ENCODE measurements around the gene ITCH. TPM values are rescaled to one million over a fixed set of nuclear protein-coding genes. Genes with fewer than 3 reads are reported as not detected.
"Not testable (repeated sequence)": the region's sequence is repeated elsewhere in the genome, so short reads cannot be mapped to it uniquely, and the experiment has no call there.

Gene ITCH
- polyA plus RNA-seq, 3 donors = 51.4 to 55.1 (median 53.2) TPM

- no peak for DNase-seq (ENCODE audit: low read depth in 3 of 3, low spot score in 2 of 3)
Observed at GRCh38 chr20:34343458-34344211, 19.4 kb upstream of the ITCH start.

DNA sequence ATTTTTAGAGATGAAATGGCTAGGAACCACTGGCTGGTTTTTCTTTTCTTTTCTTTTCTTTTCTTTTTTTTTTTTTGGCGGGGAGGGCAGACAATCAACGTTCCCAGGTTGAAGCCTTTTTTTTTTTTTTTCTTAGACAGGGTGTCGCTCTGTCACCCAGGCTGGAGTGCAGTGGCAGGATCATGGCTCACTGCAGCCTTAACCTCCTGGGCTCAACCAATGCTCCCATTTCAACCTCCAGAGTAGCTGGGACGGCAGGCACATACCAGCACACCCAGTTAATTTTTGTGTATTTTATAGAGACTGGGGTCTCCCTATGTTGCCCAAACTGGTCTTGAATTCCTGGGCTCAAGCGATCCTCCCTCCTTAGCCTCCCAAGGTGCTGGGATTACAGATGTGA, 18.8 kb upstream of the ITCH start:
- no peak for DNase-seq (ENCODE audit: low read depth in 3 of 3, low spot score in 2 of 3)

DNA sequence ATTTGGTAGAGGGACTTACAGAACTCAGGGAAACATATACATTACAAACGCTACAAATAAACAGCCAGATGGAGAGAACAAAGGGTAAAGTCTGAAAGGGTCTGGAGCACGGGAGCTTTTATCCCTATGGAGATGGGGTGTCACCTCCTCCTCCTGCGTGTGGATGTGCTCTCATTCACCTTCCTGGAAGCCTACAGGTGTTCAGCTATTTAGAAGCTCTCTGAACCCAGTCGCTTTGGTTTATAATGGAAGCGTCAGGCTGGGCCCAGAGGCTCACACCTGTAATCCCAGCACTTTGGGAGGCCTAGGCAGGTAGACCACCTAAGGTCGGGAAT, 17.7 kb upstream of the ITCH start:
- DNase-seq (ENCODE audit: low read depth in 3 of 3, low spot score in 2 of 3) = no peak

DNA sequence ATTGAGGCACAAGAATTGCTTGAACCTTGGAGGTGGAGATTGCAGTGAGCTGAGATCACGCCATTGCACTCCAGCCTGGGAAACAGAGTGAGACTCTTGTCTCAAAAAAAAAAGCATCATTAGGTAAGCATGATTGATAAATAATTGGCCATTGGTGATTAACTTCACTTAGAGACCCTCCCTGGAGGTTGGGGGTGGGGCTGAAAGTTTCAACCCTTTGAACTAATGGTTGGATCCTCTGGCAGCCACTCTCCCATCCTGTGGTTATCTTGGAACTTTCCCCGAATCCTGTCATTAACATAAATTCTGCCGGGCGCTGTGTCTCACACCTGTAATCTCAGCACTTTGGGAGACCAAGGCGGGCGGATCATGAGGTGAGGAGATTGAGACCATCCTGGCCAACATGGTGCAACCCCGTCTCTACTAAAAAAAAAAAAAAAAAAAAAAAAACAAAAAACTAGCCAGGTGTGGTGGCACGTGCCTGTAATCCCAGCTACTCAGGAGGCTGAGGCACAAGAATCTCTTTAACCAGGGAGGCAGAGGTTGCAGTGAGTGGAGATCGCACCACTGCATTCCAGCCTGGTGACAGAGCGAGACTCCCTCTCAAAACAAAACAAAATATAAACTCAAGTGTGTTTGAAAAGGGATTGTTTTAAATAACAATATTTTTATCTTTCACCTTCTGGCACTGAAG, 17.1 kb upstream of the ITCH start:
- DNase-seq (ENCODE audit: low read depth in 3 of 3, low spot score in 2 of 3) = not testable (repeated sequence)

- not testable (repeated sequence) for DNase-seq (ENCODE audit: low read depth in 3 of 3, low spot score in 2 of 3)
Observed at GRCh38 chr20:34346533-34346865, 16.6 kb upstream of the ITCH start.

DNA sequence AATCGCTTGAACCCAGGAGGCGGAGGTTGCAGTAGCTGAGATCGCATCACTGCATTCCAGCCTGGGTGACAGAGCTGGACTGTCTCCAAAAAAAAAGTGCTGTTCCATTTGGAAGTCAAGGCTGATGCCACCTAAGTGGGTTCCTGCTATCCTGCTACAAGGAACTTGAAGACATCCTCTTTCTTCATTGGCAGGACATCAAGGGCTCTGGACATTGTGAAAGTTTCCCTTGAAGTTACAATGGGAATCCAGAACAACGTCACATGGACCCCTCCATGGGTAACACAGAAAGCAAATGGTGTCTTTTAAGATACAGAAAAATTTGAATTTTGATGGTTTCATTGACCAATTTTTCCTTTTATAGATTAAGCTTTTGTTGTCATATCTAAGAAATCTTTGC, 15.5 kb upstream of the ITCH start:
- no peak for DNase-seq (ENCODE audit: low read depth in 3 of 3, low spot score in 2 of 3)

DNA sequence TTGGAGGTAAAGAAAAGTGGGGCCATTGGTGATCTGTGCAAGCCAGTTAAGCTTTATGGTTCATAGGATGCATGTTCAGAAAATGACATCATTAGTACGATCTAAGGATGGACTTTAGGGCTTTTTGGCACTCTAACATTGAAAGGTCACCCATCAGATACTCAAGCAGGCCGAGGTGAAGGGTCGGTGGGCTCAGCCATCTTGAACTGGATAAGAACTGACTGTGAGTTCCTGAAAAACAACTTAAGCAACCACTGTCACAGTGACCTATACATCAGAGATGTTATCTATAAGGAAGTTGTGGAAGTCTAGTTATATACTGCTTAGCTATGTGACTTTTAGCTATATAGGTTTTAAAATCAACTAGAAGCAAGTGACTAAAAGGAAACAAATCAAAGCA, 13.0 kb upstream of the ITCH start:
- no peak for DNase-seq (ENCODE audit: low read depth in 3 of 3, low spot score in 2 of 3)

- not testable (repeated sequence) for DNase-seq (ENCODE audit: low read depth in 3 of 3, low spot score in 2 of 3)
Observed at GRCh38 chr20:34353467-34353866, 9.6 kb upstream of the ITCH start.

DNA sequence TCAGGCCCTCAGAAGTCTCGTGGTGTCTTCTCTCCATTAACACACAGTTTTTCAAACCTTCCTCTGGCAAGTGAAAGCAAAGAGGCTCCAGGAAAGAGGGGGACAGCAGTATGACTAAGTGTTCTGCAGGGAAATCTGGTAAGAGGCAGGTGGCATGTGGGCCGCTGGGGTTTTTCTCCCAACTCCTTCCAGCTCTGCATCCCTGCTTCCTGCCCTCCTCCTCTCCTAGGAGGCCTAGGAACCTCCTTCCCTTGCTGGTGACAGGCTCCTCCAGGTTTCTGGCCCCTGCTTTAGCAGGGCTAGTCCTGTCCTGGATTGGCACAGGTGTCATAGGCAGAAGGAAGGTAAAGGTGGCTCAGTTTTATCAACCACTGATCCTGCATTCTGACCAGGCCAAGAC, 7.6 kb upstream of the ITCH start:
- DNase-seq (ENCODE audit: low read depth in 3 of 3, low spot score in 2 of 3) = no peak

- DNase-seq (ENCODE audit: low read depth in 3 of 3, low spot score in 2 of 3) = not testable (repeated sequence)
Observed at GRCh38 chr20:34359729-34360128, 3.3 kb upstream of the ITCH start.

GRCh38 chr20:34362502-34363061, 491 bp upstream of the ITCH start:
- no peak for DNase-seq (ENCODE audit: low read depth in 3 of 3, low spot score in 2 of 3)

DNA sequence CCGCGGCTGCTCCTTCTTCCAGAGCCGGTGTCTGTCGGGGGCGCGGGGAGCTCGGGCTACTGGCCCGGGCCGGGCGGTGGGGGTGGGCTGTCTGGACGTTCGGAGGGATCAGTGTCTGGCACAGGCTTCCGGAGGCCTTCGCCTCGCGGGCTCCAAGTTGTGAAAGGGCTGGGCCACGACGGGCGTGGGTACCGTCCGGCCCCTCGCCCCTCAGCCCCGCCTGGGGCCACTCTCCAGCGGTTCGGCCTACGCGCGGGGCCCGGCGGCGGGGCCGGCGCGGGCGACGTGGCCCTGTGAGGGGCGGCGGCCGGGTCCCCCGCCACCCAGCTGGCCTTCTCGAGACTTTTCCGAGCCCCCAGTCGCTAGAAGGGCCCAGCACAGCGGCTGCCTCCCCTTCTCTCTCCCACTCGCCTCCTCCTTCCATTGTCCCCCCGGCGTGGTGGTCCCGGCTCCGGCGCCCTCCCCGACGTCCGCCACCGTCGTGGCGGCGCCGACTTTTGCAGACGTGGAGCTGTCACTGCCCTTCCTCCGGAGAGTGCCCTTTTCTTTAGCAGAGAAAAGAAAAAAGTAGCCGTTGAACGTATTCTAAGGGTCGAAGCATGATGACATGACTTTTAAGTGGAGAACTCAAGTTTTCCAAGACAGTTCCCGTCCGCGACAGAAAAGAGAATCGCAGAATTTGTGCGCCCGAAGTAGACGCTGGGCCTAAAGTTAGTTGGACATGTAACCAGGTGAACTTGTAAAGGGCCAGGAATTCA, 571 bp downstream of the ITCH start:
- DNase-seq (ENCODE audit: low read depth in 3 of 3, low spot score in 2 of 3) = peak in 1 of 3 donors; percentile 44

GRCh38 chr20:34364223-34364506, 1.1 kb downstream of the ITCH start:
- DNase-seq (ENCODE audit: low read depth in 3 of 3, low spot score in 2 of 3) = no peak

DNA sequence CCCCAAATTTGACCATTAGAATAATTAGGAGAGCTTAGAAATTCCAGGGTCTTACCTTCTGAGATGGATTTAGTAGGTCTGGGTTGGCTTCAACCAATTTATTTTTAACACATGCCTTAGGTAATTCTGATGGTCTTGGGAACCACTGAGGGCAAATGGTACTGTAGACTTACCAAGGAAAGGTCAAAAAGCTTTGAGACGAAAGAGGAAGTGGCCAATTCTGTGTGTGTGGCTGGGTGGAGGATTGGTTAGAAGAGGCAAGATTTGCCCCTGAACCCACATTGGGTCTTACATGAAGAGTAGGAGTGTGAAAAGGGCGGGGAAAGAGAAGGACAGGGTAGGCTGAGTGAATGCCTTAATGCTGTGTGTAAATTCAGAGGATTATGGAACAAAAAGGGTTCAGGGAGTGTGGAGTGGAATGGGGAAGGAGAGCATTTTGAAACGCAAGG, 2.7 kb downstream of the ITCH start:
- DNase-seq (ENCODE audit: low read depth in 3 of 3, low spot score in 2 of 3) = no peak

- DNase-seq (ENCODE audit: low read depth in 3 of 3, low spot score in 2 of 3) = no peak
Observed at GRCh38 chr20:34367155-34367554, 4.1 kb downstream of the ITCH start.

DNA sequence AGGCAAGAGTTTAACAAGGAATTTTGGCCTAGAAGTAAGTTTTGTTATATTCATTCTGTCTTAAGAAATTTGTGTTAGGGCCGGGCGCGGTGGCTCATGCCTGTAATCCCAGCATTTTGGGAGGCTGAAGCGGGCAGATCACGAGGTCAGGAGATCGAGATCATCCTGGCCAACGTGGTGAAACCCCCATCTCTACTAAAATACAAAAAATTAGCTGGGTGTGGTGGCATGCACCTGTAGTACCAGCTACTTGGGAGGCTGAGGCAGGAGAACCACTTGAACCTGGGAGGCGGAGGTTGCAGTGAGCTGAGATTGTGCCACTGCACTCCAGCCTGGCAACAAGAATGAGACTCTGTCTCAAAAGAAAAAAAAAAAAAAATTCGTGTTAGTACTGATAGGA, 4.8 kb downstream of the ITCH start:
- DNase-seq (ENCODE audit: low read depth in 3 of 3, low spot score in 2 of 3) = not testable (repeated sequence)

GRCh38 chr20:34368547-34368946, 5.5 kb downstream of the ITCH start:
- no peak for DNase-seq (ENCODE audit: low read depth in 3 of 3, low spot score in 2 of 3)

DNA sequence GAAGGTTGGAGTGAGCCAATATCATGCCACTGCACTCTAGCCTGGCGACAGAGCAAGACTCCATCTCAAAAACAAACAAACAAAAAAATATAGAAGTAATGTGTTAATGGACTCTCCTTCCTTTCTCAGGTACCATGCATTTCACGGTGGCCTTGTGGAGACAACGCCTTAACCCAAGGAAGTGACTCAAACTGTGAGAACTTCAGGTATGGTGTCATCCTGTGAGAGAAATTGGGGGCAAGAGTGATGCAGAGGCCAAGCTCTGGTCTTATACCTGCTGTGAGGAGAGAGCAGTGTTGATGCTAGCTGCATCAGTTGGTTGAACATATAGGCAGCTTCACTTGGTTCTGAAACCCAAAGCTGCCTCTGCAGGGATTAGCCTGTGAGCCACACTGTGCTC, 6.2 kb downstream of the ITCH start:
- no peak for DNase-seq (ENCODE audit: low read depth in 3 of 3, low spot score in 2 of 3)

DNA sequence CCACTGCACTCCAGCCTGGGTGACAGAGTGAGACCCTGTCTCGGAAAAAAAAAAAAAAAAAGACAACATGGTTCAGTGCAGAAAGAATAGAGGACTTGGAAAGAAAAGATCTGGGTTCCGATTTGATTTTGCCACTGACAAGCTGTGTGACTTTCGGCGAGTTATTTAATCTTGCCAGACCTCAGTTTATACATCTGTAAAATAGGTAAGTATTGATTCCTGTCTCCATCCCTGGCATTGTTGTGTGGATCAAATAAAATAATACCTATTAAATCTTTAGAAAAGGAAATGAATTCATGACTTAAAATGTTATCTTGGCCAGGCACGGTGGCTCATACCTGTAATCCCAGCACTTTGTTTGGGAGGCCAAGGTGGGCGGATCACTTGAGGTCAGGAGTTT, 7.0 kb downstream of the ITCH start:
- DNase-seq (ENCODE audit: low read depth in 3 of 3, low spot score in 2 of 3) = no peak

DNA sequence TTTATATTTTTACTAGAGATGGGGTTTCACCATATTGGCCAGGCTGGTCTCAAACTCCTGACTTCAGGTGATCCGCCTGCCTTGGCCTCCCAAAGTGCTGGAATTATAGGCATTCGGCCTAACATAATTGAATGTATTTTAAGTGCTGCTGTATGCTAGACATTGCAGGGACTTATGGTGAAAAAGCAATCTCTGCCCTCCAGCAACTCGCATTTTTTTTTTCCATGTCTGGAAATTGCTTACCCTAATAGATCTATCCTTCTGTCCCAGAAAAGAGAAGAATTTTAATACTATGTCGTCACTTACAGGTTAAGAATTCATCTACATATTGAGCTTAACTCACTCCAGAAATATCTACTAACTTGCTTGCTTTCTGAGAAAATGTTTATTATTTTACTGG, 10.4 kb downstream of the ITCH start:
- no peak for DNase-seq (ENCODE audit: low read depth in 3 of 3, low spot score in 2 of 3)

- DNase-seq (ENCODE audit: low read depth in 3 of 3, low spot score in 2 of 3) = no peak
Observed at GRCh38 chr20:34374209-34374760, 11.2 kb downstream of the ITCH start.
